Neural cell (in vitro differentiated cells): ENCODE results near the gene TMEM131. TPM values are rescaled to one million over a fixed set of nuclear protein-coding genes. Genes with fewer than 3 reads are reported as not detected.

Experiments used
- H2AFZ ChIP-seq: fragments of 200-600, 300-800 bp; sonication (generic), shearing (Covaris generic); 2 replicates; pipeline ENCODE4 v1.6.0; 2014; ENCODE audit warnings: low read depth, mild to moderate bottlenecking, antibody characterized with exemption, low read length, moderate library complexity
- H3F3A ChIP-seq: fragments of 200-600 bp; shearing (Covaris generic); 2 replicates; pipeline ENCODE4 v1.6.1; 2016; ENCODE audit warnings: mild to moderate bottlenecking, moderate library complexity, mixed read lengths, antibody characterized with exemption, low read length; ENCODE audit not compliant: insufficient read depth, poor library complexity, severe bottlenecking
- H3K27ac ChIP-seq: fragments of 200-600, 300-800 bp; sonication (generic), shearing (Covaris generic); 2 replicates; pipeline ENCODE4 v1.5.1; 2014; ENCODE audit warnings: mild to moderate bottlenecking, low read length, moderate library complexity
- H3K27me3 ChIP-seq: fragments of 300-800, 200-600 bp; sonication (generic), shearing (Covaris generic); 2 replicates; pipeline ENCODE4 v1.6.0; 2014; ENCODE audit warnings: mild to moderate bottlenecking, low read depth, low read length, moderate library complexity; ENCODE audit not compliant: insufficient read depth
- H3K36me3 ChIP-seq: fragments of 300-800, 200-600 bp; sonication (generic), shearing (Covaris generic); 2 replicates; pipeline ENCODE4 v1.5.1; 2014; ENCODE audit warnings: mild to moderate bottlenecking, antibody characterized with exemption, low read length, moderate library complexity; ENCODE audit not compliant: insufficient read depth
- H3K4me2 ChIP-seq: fragments of 300-800, 200-600 bp; sonication (generic), shearing (Covaris generic); 2 replicates; pipeline ENCODE4 v1.6.0; 2014; ENCODE audit warnings: mild to moderate bottlenecking, low read length
- H3K4me3 ChIP-seq: fragments of 300-800, 200-600 bp; sonication (generic), shearing (Covaris generic); 2 replicates; pipeline ENCODE4 v1.5.1; 2014; ENCODE audit warnings: mild to moderate bottlenecking, low read length, moderate library complexity
- H3K79me2 ChIP-seq: fragments of 200-600 bp; shearing (Covaris generic); replicated peaks from 2 replicates; pipeline ENCODE4 v1.6.0; 2014; ENCODE audit warnings: mild to moderate bottlenecking, low read length, moderate library complexity; ENCODE audit not compliant: insufficient read depth
- H3K9ac ChIP-seq: fragments of 300-800, 200-600 bp; sonication (generic), shearing (Covaris generic); 2 replicates; pipeline ENCODE4 v1.6.1; 2016; ENCODE audit warnings: mild to moderate bottlenecking, low read length, mixed read lengths
- H3K9me2 ChIP-seq: fragments of 200-600 bp; shearing (Covaris generic); 2 replicates; pipeline ENCODE4 v1.6.1; 2016; ENCODE audit warnings: mild to moderate bottlenecking, low read length, mixed read lengths; ENCODE audit not compliant: insufficient read depth
- H3K9me3 ChIP-seq: fragments of 200-600, 300-800 bp; sonication (generic), shearing (Covaris generic); 2 replicates; pipeline ENCODE4 v1.6.1; 2016; ENCODE audit warnings: mild to moderate bottlenecking, mixed run types, low read length, moderate library complexity, mixed read lengths
- H4K20me1 ChIP-seq: fragments of 200-600 bp; shearing (Covaris generic); 2 replicates; pipeline ENCODE4 v1.6.1; 2016; ENCODE audit warnings: mild to moderate bottlenecking, mixed run types; ENCODE audit not compliant: insufficient read depth
- CTCF ChIP-seq: fragments of 450-650 bp; IDR thresholded peaks from 2 replicates; pipeline ENCODE4 v1.5.1; 2014; ENCODE audit warnings: antibody characterized with exemption, mild to moderate bottlenecking, moderate library complexity; ENCODE audit not compliant: poor library complexity, severe bottlenecking
- EP300 ChIP-seq: fragments of 450-650 bp; conservative IDR thresholded peaks from 2 replicates; pipeline ENCODE4 v1.6.1; 2014; ENCODE audit warnings: antibody characterized with exemption, mild to moderate bottlenecking, moderate library complexity; ENCODE audit not compliant: poor library complexity, severe bottlenecking
- EZH2 ChIP-seq: fragments of 200-600, 300-800 bp; shearing (Covaris generic), sonication (generic); IDR thresholded peaks from 2 replicates; pipeline ENCODE4 v1.6.1; 2014; ENCODE audit warnings: antibody characterized with exemption, low read length, borderline replicate concordance, mild to moderate bottlenecking; ENCODE audit not compliant: insufficient read depth, poor library complexity, severe bottlenecking
- MXI1 ChIP-seq: fragments of 450-650 bp; conservative IDR thresholded peaks from 2 replicates; pipeline ENCODE4 v1.6.1; 2014; ENCODE audit warnings: antibody characterized with exemption, mild to moderate bottlenecking; ENCODE audit not compliant: poor library complexity, severe bottlenecking
- POLR2AphosphoS5 ChIP-seq: IDR thresholded peaks from 2 replicates; pipeline ENCODE4 v1.6.1; 2012
- RAD21 ChIP-seq: fragments of 450-650 bp; conservative IDR thresholded peaks from 2 replicates; pipeline ENCODE4 v1.6.1; 2014; ENCODE audit warnings: antibody characterized with exemption, mild to moderate bottlenecking, moderate library complexity
- REST ChIP-seq: IDR thresholded peaks from 2 replicates; pipeline ENCODE4 v1.6.1; 2012; ENCODE audit warnings: borderline replicate concordance
- SMC3 ChIP-seq: fragments of 450-650 bp; conservative IDR thresholded peaks from 2 replicates; pipeline ENCODE4 v1.6.1; 2014; ENCODE audit warnings: antibody characterized with exemption, mild to moderate bottlenecking, moderate library complexity; ENCODE audit not compliant: poor library complexity
- TAF1 ChIP-seq: IDR thresholded peaks from 2 replicates; pipeline ENCODE4 v1.6.1; 2012; ENCODE audit warnings: low read depth
- polyA plus RNA-seq: library from polyadenylated mRNA; depleted of rRNA; stranded (reverse); fragments of >200 nt; gene quantifications from 2 replicates; pipeline ENCODE4 v1.2.3, GENCODE V29; 2014

Gene TMEM131
- polyA plus RNA-seq, 1 donor from 2014 or later = 9.6 TPM

- Histone ChIP-seq H3K9me2 (no peaks in the 10 kb centered on the region), H2AFZ (no peak overlapping the region), H3K36me3 (peaks cover 5% of the 10 kb centered on the region), H3K27me3 (no peaks in the 10 kb centered on the region), H3K9ac (no peak overlapping the region), H3F3A (no peaks in the 10 kb centered on the region), H3K4me3 (no peak overlapping the region), H3K79me2 (no peaks in the 10 kb centered on the region), H3K4me2 (no peak overlapping the region), H4K20me1 (no peaks in the 10 kb centered on the region), H3K9me3 (no peaks in the 10 kb centered on the region), H3K27ac (no peak overlapping the region)
- TF ChIP-seq SMC3 (no peak), MXI1 (no peak), EZH2 (no peak), CTCF (no peak), REST (no peak), EP300 (no peak), RAD21 (no peak), POLR2AphosphoS5 (no peak)
Observed at GRCh38 chr2:97745474-97746174, 250.1 kb downstream of the TMEM131 start.

GRCh38 chr2:97743913-97744312 is 251.8 kb downstream of the TMEM131 start:
- TF ChIP-seq MXI1 = no peak
- TF ChIP-seq TAF1 = no peak
- TF ChIP-seq EZH2 = no peak
- no peak for TF ChIP-seq EP300
- no peak for TF ChIP-seq CTCF
- TF ChIP-seq SMC3 = no peak
- no peak for TF ChIP-seq RAD21
- TF ChIP-seq POLR2AphosphoS5 = no peak
- TF ChIP-seq REST = no peak
- Histone ChIP-seq H3K27me3 (no peaks in the 10 kb centered on the region), H2AFZ (no peak overlapping the region), H3F3A (no peaks in the 10 kb centered on the region), H3K9me2 (no peaks in the 10 kb centered on the region), H3K36me3 (peaks cover 5% of the 10 kb centered on the region), H3K9me3 (no peaks in the 10 kb centered on the region), H4K20me1 (no peaks in the 10 kb centered on the region), H3K27ac (no peak overlapping the region), H3K4me3 (no peak overlapping the region), H3K4me2 (no peak overlapping the region), H3K9ac (no peak overlapping the region), H3K79me2 (no peaks in the 10 kb centered on the region)
